GM23338 (cell line): Measurements from ENCODE around the gene TMPRSS3. TPM values are rescaled to one million over a fixed set of nuclear protein-coding genes. Genes with fewer than 3 reads are reported as not detected.

Experiments used
- ATAC-seq: fragments of 200-7000 bp; cut with Tn5 transposase; 3 replicates; pipeline ENCODE4 v1.9.1; 2020
- DNase-seq: peaks from one replicate; pipeline ENCODE4 v3.0.0-alpha.2; 2015; ENCODE audit warnings: low spot score
- H2AFZ ChIP-seq: fragments of 200-600 bp; sonication (generic); 2 replicates; pipeline ENCODE4 v1.8.0; 2016; ENCODE audit warnings: antibody characterized with exemption, mild to moderate bottlenecking, moderate library complexity
- H3F3A ChIP-seq: fragments of 200-600 bp; sonication (generic); replicated peaks from 2 replicates; pipeline ENCODE4 v1.8.0; 2017; ENCODE audit warnings: antibody characterized with exemption, mixed run types, low read depth
- H3K27ac ChIP-seq: fragments of 200-600 bp; sonication (generic); 2 replicates; pipeline ENCODE4 v1.6.1; 2016; ENCODE audit warnings: low read depth
- H3K27me3 ChIP-seq: fragments of 200-600 bp; sonication (generic); 2 replicates; pipeline ENCODE4 v1.8.0; 2016; ENCODE audit warnings: mild to moderate bottlenecking, mixed run types, moderate library complexity; ENCODE audit not compliant: insufficient read depth
- H3K36me3 ChIP-seq: fragments of 200-600 bp; sonication (generic); 2 replicates; pipeline ENCODE4 v1.8.0; 2016; ENCODE audit warnings: mild to moderate bottlenecking; ENCODE audit not compliant: insufficient read depth
- H3K4me1 ChIP-seq: fragments of 200-600 bp; sonication (generic); 2 replicates; pipeline ENCODE4 v1.8.0; 2016; ENCODE audit warnings: mild to moderate bottlenecking, moderate library complexity; ENCODE audit not compliant: insufficient read depth
- H3K4me2 ChIP-seq: fragments of 200-600 bp; sonication (generic); 2 replicates; pipeline ENCODE4 v1.7.1; 2017; ENCODE audit warnings: mixed run types
- H3K4me3 ChIP-seq: fragments of 200-600 bp; sonication (generic); 2 replicates; pipeline ENCODE4 v1.6.1; 2016; ENCODE audit warnings: mixed run types
- H3K79me2 ChIP-seq: fragments of 200-600 bp; sonication (generic); replicated peaks from 2 replicates; pipeline ENCODE4 v1.8.0; 2017; ENCODE audit warnings: mild to moderate bottlenecking; ENCODE audit not compliant: insufficient read depth
- H3K9me2 ChIP-seq: fragments of 200-600 bp; sonication (generic); 2 replicates; pipeline ENCODE4 v1.8.0; 2017; ENCODE audit not compliant: insufficient read depth
- H4K20me1 ChIP-seq: fragments of 200-600 bp; sonication (generic); replicated peaks from 2 replicates; pipeline ENCODE4 v1.8.0; 2017; ENCODE audit warnings: mild to moderate bottlenecking; ENCODE audit not compliant: insufficient read depth
- H3K27ac Mint-ChIP-seq: 2 replicates; pipeline ENCODE4 v1.8.0; 2020; ENCODE audit warnings: inconsistent platforms, mild to moderate bottlenecking, moderate library complexity, mixed read lengths
- H3K27me3 Mint-ChIP-seq: 3 replicates; pipeline ENCODE4 v1.8.0; 2022; ENCODE audit warnings: low read depth, mild to moderate bottlenecking, moderate library complexity, mixed read lengths, inconsistent platforms; ENCODE audit not compliant: insufficient read depth, poor library complexity
- H3K36me3 Mint-ChIP-seq: 3 replicates; pipeline ENCODE4 v1.8.0; 2021; ENCODE audit warnings: low read depth, mild to moderate bottlenecking, inconsistent platforms, moderate library complexity, mixed read lengths
- H3K4me1 Mint-ChIP-seq: 3 replicates; pipeline ENCODE4 v1.8.0; 2020; ENCODE audit warnings: mild to moderate bottlenecking, inconsistent platforms, mixed read lengths
- H3K4me3 Mint-ChIP-seq: 3 replicates; pipeline ENCODE4 v1.8.0; 2021; ENCODE audit warnings: moderate library complexity, mild to moderate bottlenecking, inconsistent platforms, mixed read lengths
- H3K9me3 Mint-ChIP-seq: 3 replicates; pipeline ENCODE4 v1.8.0; 2020; ENCODE audit warnings: moderate library complexity, mild to moderate bottlenecking, inconsistent platforms, mixed read lengths
- EZH2 ChIP-seq: fragments of 200-600 bp; sonication (generic); IDR thresholded peaks from one replicate; pipeline ENCODE4 v1.8.0; 2017; ENCODE audit warnings: antibody characterized with exemption, mild to moderate bottlenecking, low read depth; ENCODE audit not compliant: unreplicated experiment
- EZH2phosphoT487 ChIP-seq: fragments of 200-600 bp; sonication (generic); IDR thresholded peaks from one replicate; pipeline ENCODE4 v1.8.1; 2018; ENCODE audit warnings: antibody characterized with exemption; ENCODE audit not compliant: unreplicated experiment
- JUNB ChIP-seq: IDR thresholded peaks from one replicate; pipeline ENCODE4 v1.6.1; 2016; ENCODE audit warnings: antibody characterized with exemption; ENCODE audit not compliant: unreplicated experiment
- NANOG ChIP-seq: IDR thresholded peaks from 2 replicates; pipeline ENCODE4 v1.6.1; 2016; ENCODE audit warnings: antibody characterized with exemption, borderline replicate concordance
- STAT1 ChIP-seq: IDR thresholded peaks from one replicate; pipeline ENCODE4 v1.6.1; 2016; ENCODE audit warnings: antibody characterized with exemption; ENCODE audit not compliant: unreplicated experiment
- ZNF331 ChIP-seq: fragments of 250-450 bp; sonication (Bioruptor Pico); IDR thresholded peaks from 2 replicates; pipeline ENCODE4 v1.5.0; 2020; ENCODE audit warnings: low read depth, mild to moderate bottlenecking, moderate library complexity
- polyA plus RNA-seq: library from polyadenylated mRNA; unstranded; fragments of >200 nt; fragmentation: Nextera tagmentation; extraction: Ambion mirVana; gene quantifications from 2 replicates; pipeline ENCODE4 v1.2.1, GENCODE V29; 2016
- total RNA-seq: library from RNA; depleted of rRNA; stranded (reverse); fragments of >200 nt; shearing (Covaris generic); gene quantifications from 2 replicates; pipeline ENCODE4 v1.2.3, GENCODE V29; 2014
- TF ChIP-seq, protein P1 (sequence below): fragments of 250-450 bp; sonication (Bioruptor Pico); IDR thresholded peaks from 2 replicates; pipeline ENCODE4 v1.5.0; 2020; ENCODE audit warnings: mild to moderate bottlenecking, moderate library complexity
- TF ChIP-seq, protein P2 (sequence below): IDR thresholded peaks from one replicate; pipeline ENCODE4 v1.6.1; 2018; ENCODE audit warnings: antibody characterized with exemption; ENCODE audit not compliant: unreplicated experiment

The TMPRSS3 gene
- total and polyA plus RNA-seq, 2 experiments from 2014 or later: 0.17 TPM; not detected in 1

DNA sequence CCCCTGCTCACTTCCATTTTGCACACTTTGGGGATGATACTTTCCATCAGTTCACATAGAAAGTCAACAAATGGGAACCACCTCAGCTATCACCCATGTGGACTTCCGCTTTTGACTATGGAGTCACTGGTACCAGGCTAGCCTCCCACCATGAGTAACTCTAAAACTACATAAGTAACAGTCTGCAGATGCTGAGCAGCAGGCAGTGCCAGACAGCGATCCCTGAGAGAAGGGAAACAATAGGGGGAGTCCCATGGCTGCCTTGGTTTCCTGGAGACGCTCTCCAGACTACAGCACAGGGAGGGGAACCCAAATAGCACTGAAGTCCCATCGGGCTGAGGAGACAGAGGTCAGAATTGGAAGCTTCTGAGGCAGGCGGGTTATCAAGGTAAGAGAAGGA lies 42.2 kb downstream of the TMPRSS3 start:
- 0 out of 2 replicates have a peak, but pooled peaks cover 9% of the 10 kb centered on the region for H3K9me2 ChIP-seq
- Mint-ChIP-seq H3K4me3 (no peak overlapping the region; the same call in 2 of the 3 replicates), H3K36me3 (no peaks in the 10 kb centered on the region; the same call in 2 of the 3 replicates), H3K4me1 (no peaks in the 10 kb centered on the region), H3K9me3 (peaks cover 7% of the 10 kb centered on the region; the same call in 2 of the 3 replicates), H3K27ac (no peak overlapping the region), H3K27me3 (peaks cover 9% of the 10 kb centered on the region)
- no peak overlapping the region for H3K27ac ChIP-seq
- no peak for TF ChIP-seq STAT1
- no peak for TF ChIP-seq EZH2
- TF ChIP-seq EZH2phosphoT487: no peak
- no peak for TF ChIP-seq NANOG
- TF ChIP-seq, protein P1, sequence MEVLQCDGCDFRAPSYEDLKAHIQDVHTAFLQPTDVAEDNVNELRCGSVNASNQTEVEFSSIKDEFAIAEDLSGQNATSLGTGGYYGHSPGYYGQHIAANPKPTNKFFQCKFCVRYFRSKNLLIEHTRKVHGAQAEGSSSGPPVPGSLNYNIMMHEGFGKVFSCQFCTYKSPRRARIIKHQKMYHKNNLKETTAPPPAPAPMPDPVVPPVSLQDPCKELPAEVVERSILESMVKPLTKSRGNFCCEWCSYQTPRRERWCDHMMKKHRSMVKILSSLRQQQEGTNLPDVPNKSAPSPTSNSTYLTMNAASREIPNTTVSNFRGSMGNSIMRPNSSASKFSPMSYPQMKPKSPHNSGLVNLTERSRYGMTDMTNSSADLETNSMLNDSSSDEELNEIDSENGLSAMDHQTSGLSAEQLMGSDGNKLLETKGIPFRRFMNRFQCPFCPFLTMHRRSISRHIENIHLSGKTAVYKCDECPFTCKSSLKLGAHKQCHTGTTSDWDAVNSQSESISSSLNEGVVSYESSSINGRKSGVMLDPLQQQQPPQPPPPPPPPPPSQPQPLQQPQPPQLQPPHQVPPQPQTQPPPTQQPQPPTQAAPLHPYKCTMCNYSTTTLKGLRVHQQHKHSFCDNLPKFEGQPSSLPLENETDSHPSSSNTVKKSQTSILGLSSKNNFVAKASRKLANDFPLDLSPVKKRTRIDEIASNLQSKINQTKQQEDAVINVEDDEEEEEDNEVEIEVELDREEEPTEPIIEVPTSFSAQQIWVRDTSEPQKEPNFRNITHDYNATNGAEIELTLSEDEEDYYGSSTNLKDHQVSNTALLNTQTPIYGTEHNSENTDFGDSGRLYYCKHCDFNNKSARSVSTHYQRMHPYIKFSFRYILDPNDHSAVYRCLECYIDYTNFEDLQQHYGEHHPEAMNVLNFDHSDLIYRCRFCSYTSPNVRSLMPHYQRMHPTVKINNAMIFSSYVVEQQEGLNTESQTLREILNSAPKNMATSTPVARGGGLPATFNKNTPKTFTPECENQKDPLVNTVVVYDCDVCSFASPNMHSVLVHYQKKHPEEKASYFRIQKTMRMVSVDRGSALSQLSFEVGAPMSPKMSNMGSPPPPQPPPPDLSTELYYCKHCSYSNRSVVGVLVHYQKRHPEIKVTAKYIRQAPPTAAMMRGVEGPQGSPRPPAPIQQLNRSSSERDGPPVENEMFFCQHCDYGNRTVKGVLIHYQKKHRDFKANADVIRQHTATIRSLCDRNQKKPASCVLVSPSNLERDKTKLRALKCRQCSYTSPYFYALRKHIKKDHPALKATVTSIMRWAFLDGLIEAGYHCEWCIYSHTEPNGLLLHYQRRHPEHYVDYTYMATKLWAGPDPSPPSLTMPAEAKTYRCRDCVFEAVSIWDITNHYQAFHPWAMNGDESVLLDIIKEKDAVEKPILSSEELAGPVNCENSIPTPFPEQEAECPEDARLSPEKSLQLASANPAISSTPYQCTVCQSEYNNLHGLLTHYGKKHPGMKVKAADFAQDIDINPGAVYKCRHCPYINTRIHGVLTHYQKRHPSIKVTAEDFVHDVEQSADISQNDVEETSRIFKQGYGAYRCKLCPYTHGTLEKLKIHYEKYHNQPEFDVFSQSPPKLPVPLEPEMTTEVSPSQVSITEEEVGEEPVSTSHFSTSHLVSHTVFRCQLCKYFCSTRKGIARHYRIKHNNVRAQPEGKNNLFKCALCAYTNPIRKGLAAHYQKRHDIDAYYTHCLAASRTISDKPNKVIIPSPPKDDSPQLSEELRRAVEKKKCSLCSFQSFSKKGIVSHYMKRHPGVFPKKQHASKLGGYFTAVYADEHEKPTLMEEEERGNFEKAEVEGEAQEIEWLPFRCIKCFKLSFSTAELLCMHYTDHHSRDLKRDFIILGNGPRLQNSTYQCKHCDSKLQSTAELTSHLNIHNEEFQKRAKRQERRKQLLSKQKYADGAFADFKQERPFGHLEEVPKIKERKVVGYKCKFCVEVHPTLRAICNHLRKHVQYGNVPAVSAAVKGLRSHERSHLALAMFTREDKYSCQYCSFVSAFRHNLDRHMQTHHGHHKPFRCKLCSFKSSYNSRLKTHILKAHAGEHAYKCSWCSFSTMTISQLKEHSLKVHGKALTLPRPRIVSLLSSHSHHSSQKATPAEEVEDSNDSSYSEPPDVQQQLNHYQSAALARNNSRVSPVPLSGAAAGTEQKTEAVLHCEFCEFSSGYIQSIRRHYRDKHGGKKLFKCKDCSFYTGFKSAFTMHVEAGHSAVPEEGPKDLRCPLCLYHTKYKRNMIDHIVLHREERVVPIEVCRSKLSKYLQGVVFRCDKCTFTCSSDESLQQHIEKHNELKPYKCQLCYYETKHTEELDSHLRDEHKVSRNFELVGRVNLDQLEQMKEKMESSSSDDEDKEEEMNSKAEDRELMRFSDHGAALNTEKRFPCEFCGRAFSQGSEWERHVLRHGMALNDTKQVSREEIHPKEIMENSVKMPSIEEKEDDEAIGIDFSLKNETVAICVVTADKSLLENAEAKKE: no peak
- TF ChIP-seq JUNB: no peak
- TF ChIP-seq, protein P2, sequence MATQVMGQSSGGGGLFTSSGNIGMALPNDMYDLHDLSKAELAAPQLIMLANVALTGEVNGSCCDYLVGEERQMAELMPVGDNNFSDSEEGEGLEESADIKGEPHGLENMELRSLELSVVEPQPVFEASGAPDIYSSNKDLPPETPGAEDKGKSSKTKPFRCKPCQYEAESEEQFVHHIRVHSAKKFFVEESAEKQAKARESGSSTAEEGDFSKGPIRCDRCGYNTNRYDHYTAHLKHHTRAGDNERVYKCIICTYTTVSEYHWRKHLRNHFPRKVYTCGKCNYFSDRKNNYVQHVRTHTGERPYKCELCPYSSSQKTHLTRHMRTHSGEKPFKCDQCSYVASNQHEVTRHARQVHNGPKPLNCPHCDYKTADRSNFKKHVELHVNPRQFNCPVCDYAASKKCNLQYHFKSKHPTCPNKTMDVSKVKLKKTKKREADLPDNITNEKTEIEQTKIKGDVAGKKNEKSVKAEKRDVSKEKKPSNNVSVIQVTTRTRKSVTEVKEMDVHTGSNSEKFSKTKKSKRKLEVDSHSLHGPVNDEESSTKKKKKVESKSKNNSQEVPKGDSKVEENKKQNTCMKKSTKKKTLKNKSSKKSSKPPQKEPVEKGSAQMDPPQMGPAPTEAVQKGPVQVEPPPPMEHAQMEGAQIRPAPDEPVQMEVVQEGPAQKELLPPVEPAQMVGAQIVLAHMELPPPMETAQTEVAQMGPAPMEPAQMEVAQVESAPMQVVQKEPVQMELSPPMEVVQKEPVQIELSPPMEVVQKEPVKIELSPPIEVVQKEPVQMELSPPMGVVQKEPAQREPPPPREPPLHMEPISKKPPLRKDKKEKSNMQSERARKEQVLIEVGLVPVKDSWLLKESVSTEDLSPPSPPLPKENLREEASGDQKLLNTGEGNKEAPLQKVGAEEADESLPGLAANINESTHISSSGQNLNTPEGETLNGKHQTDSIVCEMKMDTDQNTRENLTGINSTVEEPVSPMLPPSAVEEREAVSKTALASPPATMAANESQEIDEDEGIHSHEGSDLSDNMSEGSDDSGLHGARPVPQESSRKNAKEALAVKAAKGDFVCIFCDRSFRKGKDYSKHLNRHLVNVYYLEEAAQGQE: no peak
- no peak for TF ChIP-seq ZNF331 (CRISPR knock-in tag)
- H3K79me2 ChIP-seq: no peaks in the 10 kb centered on the region
- no peak overlapping the region for H2AFZ ChIP-seq
- no peak for ATAC-seq
- H3K27me3 ChIP-seq: no peaks in the 10 kb centered on the region
- H3F3A ChIP-seq: no peaks in the 10 kb centered on the region
- H3K36me3 ChIP-seq: no peaks in the 10 kb centered on the region
- no peaks in the 10 kb centered on the region for H4K20me1 ChIP-seq
- no peaks in the 10 kb centered on the region for H3K4me1 ChIP-seq
- H3K4me2 ChIP-seq: no peak overlapping the region
- no peak for DNase-seq
- no peak overlapping the region for H3K4me3 ChIP-seq
